Measurements from ENCODE around the gene BCAM. TPM values are rescaled to one million over a fixed set of nuclear protein-coding genes. Genes with fewer than 3 reads are reported as not detected.

The BCAM gene, protein sequence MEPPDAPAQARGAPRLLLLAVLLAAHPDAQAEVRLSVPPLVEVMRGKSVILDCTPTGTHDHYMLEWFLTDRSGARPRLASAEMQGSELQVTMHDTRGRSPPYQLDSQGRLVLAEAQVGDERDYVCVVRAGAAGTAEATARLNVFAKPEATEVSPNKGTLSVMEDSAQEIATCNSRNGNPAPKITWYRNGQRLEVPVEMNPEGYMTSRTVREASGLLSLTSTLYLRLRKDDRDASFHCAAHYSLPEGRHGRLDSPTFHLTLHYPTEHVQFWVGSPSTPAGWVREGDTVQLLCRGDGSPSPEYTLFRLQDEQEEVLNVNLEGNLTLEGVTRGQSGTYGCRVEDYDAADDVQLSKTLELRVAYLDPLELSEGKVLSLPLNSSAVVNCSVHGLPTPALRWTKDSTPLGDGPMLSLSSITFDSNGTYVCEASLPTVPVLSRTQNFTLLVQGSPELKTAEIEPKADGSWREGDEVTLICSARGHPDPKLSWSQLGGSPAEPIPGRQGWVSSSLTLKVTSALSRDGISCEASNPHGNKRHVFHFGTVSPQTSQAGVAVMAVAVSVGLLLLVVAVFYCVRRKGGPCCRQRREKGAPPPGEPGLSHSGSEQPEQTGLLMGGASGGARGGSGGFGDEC
- total RNA-seq = 10 to 100 TPM; 24.1 to 52.7 (median 36.9) TPM

DNA sequence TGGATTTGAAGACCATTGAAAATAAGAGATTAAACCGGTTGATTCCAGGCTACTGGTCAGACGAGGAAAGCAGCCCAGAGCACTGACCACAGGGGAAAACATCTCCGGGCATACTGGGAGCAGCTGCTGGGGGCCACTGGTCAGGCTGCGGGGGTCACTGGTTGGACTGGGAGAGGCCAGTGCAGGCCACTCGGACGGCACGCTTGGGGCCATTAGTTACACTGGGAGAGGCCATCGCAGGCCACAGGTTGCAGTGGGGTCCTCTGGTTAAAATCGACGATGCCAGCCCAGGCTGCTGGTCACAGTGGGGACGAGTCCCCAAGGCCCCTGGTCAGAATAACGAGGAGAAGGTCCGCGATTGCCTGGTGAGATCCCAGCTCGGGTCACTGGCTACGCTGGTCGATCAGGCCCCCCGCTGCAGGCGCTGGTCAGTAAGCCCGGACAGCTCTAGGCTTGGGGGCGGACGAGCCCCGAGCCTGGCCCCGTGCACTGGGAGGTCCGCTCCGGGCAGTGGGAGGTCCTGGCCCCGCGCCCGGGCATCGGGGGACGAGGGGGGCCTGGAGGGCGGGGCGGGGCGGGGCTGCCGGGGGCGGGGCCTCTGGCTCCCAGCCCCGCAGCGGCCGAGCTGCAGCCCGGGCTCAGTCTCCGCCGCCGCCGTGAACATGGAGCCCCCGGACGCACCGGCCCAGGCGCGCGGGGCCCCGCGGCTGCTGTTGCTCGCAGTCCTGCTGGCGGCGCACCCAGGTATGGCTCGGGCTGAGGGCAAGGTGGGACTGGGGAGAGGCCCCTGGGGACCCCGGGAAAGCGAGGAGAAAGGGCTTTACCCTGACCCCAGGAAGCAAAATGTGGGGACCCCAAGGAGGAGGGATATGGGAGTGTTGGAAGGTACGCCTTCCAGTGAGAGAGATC, at the start of gene BCAM:
BCAM (plus strand) TSS at position 641 of the 909 bp plus-strand sequence; CDS start at position 663, 22 bp downstream.
- ATAC-seq = peak; percentile 91
- Histone ChIP-seq H3K4me1 (peaks cover 0 to 41% (median 19%) of the 10 kb centered on the region in 3 donors), H3K36me3 (peaks cover 0 to 13% of the 10 kb centered on the region in 2 donors), H3K9me3 (no peaks in the 10 kb centered on the region), H3K27ac (peak within 1 kb of the TSS in 3 of 4 donors; percentile 70 to 78 (median 77)), H3K4me3 (peak within 1 kb of the TSS; percentile 35 to 66), H3K27me3 (no peaks in the 10 kb centered on the region)
- TF ChIP-seq, protein P1, sequence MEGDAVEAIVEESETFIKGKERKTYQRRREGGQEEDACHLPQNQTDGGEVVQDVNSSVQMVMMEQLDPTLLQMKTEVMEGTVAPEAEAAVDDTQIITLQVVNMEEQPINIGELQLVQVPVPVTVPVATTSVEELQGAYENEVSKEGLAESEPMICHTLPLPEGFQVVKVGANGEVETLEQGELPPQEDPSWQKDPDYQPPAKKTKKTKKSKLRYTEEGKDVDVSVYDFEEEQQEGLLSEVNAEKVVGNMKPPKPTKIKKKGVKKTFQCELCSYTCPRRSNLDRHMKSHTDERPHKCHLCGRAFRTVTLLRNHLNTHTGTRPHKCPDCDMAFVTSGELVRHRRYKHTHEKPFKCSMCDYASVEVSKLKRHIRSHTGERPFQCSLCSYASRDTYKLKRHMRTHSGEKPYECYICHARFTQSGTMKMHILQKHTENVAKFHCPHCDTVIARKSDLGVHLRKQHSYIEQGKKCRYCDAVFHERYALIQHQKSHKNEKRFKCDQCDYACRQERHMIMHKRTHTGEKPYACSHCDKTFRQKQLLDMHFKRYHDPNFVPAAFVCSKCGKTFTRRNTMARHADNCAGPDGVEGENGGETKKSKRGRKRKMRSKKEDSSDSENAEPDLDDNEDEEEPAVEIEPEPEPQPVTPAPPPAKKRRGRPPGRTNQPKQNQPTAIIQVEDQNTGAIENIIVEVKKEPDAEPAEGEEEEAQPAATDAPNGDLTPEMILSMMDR (IDR thresholded peaks at IDR 0.05) = no peak
- peak in 1 of 2 donors; percentile 36 for TF ChIP-seq POLR2A (IDR thresholded peaks at IDR 0.05)
- TF ChIP-seq POLR2AphosphoS5 (IDR thresholded peaks at IDR 0.05) = peak; percentile 40
- WGBS, 2 donors (ENCODE audit: low coverage in 1 of 2) = 4 to 5% methylated on average over 4 to 8 of the region's 59 CpGs

DNA sequence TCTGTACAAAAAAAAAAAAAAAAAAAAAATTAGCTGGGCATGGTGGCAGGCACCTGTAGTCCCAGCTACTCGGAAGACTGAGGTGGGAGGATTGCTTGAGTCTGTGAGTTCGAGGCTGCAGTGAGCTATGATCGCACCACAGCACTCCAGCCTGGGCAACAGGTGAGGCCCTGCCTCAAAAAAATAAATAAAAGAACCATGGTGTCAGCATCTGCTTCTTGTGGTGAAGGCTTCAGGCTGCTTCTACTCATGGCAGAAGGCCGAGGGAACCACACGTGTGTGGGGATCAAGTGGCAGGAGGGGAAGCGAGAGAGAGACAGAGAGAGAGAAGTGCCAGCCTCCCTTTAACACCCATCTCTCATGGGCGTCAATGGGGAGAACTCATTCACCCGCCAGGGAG, 46.9 kb upstream of the BCAM start:
- Histone ChIP-seq H3K9me3 (no peaks in the 10 kb centered on the region), H3K27ac (no peak overlapping the region), H3K4me3 (no peak overlapping the region), H3K27me3 (no peaks in the 10 kb centered on the region), H3K36me3 (peaks cover 0 to 42% of the 10 kb centered on the region in 2 donors), H3K4me1 (peaks cover 0 to 31% (median 17%) of the 10 kb centered on the region in 3 donors)
- no peak for ATAC-seq
- TF ChIP-seq POLR2A (IDR thresholded peaks at IDR 0.05) = no peak
- TF ChIP-seq EP300 (IDR thresholded peaks at IDR 0.05) = no peak
- no peak for TF ChIP-seq POLR2AphosphoS5 (IDR thresholded peaks at IDR 0.05)
- TF ChIP-seq, protein P1 (IDR thresholded peaks at IDR 0.05) = no peak
- WGBS, 2 donors (ENCODE audit: low coverage in 1 of 2) = 91 to 96% methylated on average over 5 to 7 of the region's 8 CpGs

DNA sequence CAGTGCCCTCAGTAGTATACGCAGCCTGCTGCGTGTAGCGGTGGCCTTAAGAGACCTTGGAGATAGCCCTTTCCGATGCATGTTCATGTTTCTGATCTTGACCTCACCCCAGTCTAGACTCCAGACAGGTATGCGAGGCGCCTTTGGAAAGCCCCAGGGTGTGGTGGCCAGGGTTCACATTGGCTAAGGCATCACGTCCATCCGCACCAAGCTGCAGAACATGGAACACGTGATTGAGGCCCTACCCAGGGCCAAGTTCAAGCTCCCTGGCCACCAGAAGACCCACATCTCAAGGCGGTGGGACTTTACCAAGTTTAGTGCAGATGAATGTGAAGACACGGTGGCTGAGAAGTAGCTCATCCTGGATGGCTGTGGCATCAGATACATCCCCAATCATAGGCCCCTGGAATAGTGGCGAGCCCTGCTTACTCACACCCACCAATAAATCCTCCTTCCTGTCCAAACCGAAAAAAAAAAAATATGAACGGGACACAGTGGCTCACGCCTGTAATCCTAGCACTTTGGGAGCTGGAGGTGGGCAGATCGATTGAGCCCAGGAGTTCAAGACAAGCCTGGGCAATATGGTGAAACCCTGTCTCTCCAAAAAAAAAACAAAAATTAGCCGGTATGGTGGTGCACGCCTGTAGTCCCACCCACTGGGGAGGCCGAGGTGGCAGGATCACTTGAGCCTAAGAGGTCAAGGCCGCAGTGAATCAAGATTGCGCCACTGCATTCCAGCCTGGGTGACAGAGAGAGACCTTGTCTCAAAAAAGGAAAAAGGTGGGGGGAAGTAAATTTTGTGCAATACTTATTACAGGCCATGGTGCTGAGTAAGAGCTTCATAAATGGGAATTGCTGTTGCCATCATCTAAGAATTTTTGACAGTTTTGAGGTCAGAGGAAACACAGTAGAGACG, 43.6 kb upstream of the BCAM start:
- 79 to 94% methylated on average over 4 to 10 of the region's 22 CpGs for WGBS, 2 donors (ENCODE audit: low coverage in 1 of 2)

DNA sequence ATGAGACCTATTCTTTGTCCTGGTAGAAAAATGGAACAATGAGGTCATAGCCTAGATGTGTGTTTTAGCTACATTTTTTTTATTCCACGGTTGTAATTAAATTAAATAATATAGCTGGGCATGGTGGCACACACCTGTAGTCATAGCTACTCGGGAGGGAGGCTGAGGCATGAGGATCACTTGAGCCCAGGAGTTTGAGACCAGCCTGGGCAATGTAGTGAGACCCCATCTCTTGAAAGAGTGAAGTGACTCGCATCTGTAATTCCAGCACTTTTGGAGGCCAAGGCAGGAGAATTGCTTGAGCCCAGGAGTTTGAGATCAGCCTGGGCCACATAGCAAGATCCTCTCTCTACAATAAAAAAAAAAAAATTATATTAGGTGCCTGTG, 43.0 kb upstream of the BCAM start:
- Histone ChIP-seq H3K36me3 (peaks cover 0 to 7% of the 10 kb centered on the region in 2 donors), H3K4me3 (no peak overlapping the region), H3K4me1 (peaks cover 0 to 9% (median 0%) of the 10 kb centered on the region in 3 donors), H3K9me3 (no peaks in the 10 kb centered on the region), H3K27ac (no peak overlapping the region), H3K27me3 (no peaks in the 10 kb centered on the region)
- 81 to 85% methylated on average over 2 to 3 of the region's 3 CpGs for WGBS, 2 donors (ENCODE audit: low coverage in 1 of 2)
- TF ChIP-seq EP300 (IDR thresholded peaks at IDR 0.05) (no peak), POLR2AphosphoS5 (IDR thresholded peaks at IDR 0.05) (no peak), POLR2A (IDR thresholded peaks at IDR 0.05) (no peak)
- TF ChIP-seq, protein P1 (IDR thresholded peaks at IDR 0.05) = no peak
- ATAC-seq = no peak

More for the DNA sequence above, 43.6 kb upstream of the BCAM start:
- Histone ChIP-seq H3K4me1 (peaks cover 0 to 3% (median 0%) of the 10 kb centered on the region in 3 donors), H3K27ac (no peak overlapping the region), H3K9me3 (no peaks in the 10 kb centered on the region), H3K36me3 (peaks cover 0 to 14% of the 10 kb centered on the region in 2 donors), H3K4me3 (no peak overlapping the region), H3K27me3 (no peaks in the 10 kb centered on the region)
- no peak for ATAC-seq
- TF ChIP-seq EP300 (IDR thresholded peaks at IDR 0.05) = no peak
- TF ChIP-seq, protein P1 (IDR thresholded peaks at IDR 0.05) = no peak
- TF ChIP-seq POLR2AphosphoS5 (IDR thresholded peaks at IDR 0.05) = no peak

All from gastroesophageal sphincter (tissue), 4 donors.